ENCODE results near the gene ZNF827.
A peak's percentile ranks its signal among the peaks of the same experiment; 100 is the strongest.

ZNF827 gene, protein sequence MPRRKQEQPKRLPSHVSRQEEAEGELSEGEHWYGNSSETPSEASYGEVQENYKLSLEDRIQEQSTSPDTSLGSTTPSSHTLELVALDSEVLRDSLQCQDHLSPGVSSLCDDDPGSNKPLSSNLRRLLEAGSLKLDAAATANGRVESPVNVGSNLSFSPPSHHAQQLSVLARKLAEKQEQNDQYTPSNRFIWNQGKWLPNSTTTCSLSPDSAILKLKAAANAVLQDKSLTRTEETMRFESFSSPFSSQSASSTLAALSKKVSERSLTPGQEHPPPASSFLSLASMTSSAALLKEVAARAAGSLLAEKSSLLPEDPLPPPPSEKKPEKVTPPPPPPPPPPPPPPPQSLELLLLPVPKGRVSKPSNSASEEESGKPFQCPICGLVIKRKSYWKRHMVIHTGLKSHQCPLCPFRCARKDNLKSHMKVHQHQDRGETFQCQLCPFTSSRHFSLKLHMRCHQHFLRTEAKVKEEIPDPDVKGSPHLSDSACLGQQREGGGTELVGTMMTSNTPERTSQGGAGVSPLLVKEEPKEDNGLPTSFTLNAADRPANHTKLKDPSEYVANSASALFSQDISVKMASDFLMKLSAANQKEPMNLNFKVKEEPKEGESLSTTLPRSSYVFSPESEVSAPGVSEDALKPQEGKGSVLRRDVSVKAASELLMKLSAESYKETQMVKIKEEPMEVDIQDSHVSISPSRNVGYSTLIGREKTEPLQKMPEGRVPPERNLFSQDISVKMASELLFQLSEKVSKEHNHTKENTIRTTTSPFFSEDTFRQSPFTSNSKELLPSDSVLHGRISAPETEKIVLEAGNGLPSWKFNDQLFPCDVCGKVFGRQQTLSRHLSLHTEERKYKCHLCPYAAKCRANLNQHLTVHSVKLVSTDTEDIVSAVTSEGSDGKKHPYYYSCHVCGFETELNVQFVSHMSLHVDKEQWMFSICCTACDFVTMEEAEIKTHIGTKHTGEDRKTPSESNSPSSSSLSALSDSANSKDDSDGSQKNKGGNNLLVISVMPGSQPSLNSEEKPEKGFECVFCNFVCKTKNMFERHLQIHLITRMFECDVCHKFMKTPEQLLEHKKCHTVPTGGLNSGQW

DNA sequence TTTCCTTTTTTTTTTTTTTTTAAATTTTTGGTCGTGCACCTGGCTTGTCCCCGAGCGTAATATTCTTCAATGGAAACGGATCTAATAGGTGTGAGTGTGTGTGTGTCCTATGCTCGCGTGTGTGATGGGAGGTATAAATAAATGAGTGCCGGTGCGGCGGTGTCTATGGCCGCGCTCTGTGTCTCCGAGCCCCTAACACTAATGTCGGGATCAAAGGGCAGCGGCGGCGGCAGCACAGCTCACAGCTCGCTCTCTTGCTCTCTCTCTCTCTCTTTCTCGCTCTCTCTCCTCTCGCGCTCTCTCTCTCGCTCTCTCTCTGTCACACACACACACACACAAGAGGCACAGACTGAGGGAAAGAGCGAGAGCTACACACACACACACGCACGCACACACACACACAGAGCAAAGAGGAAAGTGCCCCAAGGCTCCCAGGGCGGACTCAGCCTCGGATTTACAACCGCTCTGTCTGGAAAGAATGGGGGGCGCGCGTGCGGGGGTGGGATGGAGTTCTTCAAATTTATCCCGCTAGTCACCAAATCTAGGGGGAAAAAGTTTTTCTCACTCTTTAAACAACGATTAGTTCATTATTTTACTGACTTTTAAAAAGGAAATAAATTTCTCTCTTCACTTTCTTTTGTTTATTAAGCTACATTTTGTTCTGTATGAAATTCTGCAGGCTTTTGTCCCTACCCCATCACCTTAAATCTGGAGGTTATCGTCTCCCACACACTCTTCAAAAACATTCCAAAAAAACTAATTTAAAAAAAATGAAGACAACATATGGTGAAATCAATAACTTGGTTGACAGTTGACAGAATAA is at the start of gene ZNF827:
TSS of gene ZNF827 (minus strand) at position 206 of the 823 bp plus-strand sequence. CDS start 416 bp downstream, outside the sequence.
- Histone ChIP-seq H3K9me3 (no peaks in the 10 kb centered on the region), H3K36me3 (no peaks in the 10 kb centered on the region), H3K4me1 (peaks cover 0 to 28% (median 18%) of the 10 kb centered on the region in 4 donors), H3K27ac (peak within 1 kb of the TSS; percentile 92 to 99), H3K4me3 (peak within 1 kb of the TSS; percentile 82 to 95), H3K27me3 (no peaks in the 10 kb centered on the region)
- intact Hi-C loops (cut with DNase I; ENCODE audit: low total_unique reads), result loop anchor here (5.0 to 10.0 kb wide), 4 partner anchors 54 to 764 kb away; partner anchors contain the start of gene MMAA
- DNase-seq, result peak; percentile 51 to 83
- TF ChIP-seq, protein P1, sequence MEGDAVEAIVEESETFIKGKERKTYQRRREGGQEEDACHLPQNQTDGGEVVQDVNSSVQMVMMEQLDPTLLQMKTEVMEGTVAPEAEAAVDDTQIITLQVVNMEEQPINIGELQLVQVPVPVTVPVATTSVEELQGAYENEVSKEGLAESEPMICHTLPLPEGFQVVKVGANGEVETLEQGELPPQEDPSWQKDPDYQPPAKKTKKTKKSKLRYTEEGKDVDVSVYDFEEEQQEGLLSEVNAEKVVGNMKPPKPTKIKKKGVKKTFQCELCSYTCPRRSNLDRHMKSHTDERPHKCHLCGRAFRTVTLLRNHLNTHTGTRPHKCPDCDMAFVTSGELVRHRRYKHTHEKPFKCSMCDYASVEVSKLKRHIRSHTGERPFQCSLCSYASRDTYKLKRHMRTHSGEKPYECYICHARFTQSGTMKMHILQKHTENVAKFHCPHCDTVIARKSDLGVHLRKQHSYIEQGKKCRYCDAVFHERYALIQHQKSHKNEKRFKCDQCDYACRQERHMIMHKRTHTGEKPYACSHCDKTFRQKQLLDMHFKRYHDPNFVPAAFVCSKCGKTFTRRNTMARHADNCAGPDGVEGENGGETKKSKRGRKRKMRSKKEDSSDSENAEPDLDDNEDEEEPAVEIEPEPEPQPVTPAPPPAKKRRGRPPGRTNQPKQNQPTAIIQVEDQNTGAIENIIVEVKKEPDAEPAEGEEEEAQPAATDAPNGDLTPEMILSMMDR (IDR thresholded peaks at IDR 0.05), result peak in 1 of 2 experiments; percentile 22

DNA sequence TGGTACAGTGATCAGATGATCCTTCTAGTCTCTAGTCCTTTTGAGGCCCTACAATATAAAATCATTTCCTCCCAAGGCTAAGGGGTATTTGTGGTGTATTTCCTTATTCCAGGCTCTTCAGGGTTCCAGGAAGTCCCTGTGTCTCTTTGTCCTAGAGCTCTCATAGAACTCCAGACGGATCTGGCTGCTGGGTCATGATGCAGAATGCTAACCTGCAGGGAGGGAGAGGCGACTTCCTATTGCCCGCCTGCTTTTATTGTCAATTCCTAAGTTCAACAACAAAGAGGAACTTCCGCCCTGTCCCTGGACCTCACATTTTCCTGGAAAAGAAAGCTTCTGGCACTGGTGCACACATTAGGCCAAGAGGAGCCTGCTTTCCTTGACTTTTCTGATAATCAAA is 45.9 kb upstream of the ZNF827 start:
- Histone ChIP-seq H3K36me3 (no peaks in the 10 kb centered on the region), H3K27ac (no peak overlapping the region), H3K4me1 (no peaks in the 10 kb centered on the region), H3K9me3 (no peaks in the 10 kb centered on the region), H3K4me3 (no peak overlapping the region), H3K27me3 (no peaks in the 10 kb centered on the region)
- DNase-seq, result no peak
- TF ChIP-seq, protein P1 (IDR thresholded peaks at IDR 0.05), result no peak
- intact Hi-C loops (cut with DNase I; ENCODE audit: low total_unique reads), result no loop called here

DNA sequence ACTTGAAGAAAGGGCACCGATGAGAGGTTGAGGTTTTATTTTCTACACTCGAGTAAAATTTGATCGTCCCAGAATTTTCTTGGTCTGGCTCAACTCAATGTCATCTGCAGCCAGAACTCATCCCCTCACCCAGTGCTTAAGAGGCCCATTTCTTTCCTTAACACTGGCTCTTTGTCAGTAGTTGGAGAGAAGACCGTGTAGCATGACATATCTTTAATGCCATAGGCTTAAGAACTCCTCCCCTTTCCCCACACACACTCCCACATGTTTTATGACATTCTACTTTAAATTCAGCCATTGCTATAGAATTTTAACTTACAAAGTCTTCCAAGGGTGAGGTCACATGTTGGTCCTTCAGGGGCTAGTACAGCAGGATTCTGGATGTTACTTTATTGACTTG is 44.2 kb upstream of the ZNF827 start:
- TF ChIP-seq, protein P1 (IDR thresholded peaks at IDR 0.05), result no peak
- intact Hi-C loops (cut with DNase I; ENCODE audit: low total_unique reads), result no loop called here
- H3K4me1 ChIP-seq, result no peaks in the 10 kb centered on the region

DNA sequence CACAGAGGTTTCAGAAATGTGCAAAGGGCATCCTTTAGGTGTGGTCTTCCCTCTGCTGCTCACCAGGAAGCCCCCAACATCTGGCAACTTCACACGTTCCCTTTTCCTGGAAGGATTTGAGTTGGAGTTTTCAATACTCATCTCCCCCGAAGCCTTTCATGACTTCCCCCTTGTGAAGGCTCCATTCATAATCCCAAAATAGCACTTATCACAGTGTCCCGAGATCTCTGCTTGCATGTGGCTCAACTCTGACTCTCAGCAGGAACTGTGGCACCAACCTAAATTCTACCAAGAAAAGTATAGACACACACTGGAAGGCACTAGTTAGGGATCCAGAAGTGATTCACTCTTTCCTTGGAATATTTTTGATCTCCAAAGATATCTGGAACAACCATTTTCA is 40.5 kb upstream of the ZNF827 start:
- H3K9me3 ChIP-seq, result no peaks in the 10 kb centered on the region
- no peaks in the 10 kb centered on the region for H3K27me3 ChIP-seq
- H3K36me3 ChIP-seq, result no peaks in the 10 kb centered on the region
- TF ChIP-seq, protein P1 (IDR thresholded peaks at IDR 0.05), result no peak
- intact Hi-C loops (cut with DNase I; ENCODE audit: low total_unique reads), result no loop called here
- H3K27ac ChIP-seq, result no peak overlapping the region
- no peak overlapping the region for H3K4me3 ChIP-seq
- no peak for DNase-seq
- no peaks in the 10 kb centered on the region for H3K4me1 ChIP-seq

More for the DNA sequence above, 44.2 kb upstream of the ZNF827 start:
- DNase-seq, result no peak
- Histone ChIP-seq H3K27ac (no peak overlapping the region), H3K4me3 (no peak overlapping the region), H3K9me3 (no peaks in the 10 kb centered on the region), H3K27me3 (no peaks in the 10 kb centered on the region), H3K36me3 (no peaks in the 10 kb centered on the region)

DNA sequence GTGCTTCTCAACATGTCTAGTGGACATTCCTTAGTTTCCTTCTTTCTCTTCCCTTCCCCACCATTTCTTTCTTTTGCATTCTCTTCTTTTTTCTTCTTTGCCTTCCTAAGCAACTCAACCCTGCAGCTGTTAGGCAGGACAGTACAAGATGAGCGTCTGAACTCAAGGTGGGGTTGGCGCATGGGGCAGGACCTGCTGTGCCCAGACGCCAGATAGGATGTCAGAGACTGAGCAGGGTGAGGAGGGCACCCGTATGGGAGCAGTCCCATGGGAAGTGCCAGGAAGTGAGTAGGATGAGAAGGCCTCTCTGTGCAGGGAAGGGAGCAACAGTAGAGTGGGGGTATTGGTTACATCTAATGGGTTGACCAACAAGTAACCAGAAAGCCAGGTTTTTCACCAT is 38.1 kb upstream of the ZNF827 start:
- intact Hi-C loops (cut with DNase I; ENCODE audit: low total_unique reads), result no loop called here
- H3K27me3 ChIP-seq, result no peaks in the 10 kb centered on the region
- no peaks in the 10 kb centered on the region for H3K9me3 ChIP-seq
- TF ChIP-seq, protein P1 (IDR thresholded peaks at IDR 0.05), result no peak
- no peak overlapping the region for H3K4me3 ChIP-seq
- H3K4me1 ChIP-seq, result no peaks in the 10 kb centered on the region
- no peak overlapping the region for H3K27ac ChIP-seq
- no peaks in the 10 kb centered on the region for H3K36me3 ChIP-seq
- no peak for DNase-seq
